ENCODE data around the gene INSL6. TPM values are rescaled to one million over a fixed set of nuclear protein-coding genes. Genes with fewer than 3 reads are reported as not detected.
"Not testable (repeated sequence)": the region's sequence is repeated elsewhere in the genome, so short reads cannot be mapped to it uniquely, and the experiment has no call there.

Gene INSL6
- total and polyA plus RNA-seq, 4 experiments from 2014 or later = not detected

GRCh38 chr9:5188060-5188984, 2.9 kb upstream of the INSL6 start:
- CTCF ChIA-PET (ENCODE audit: partially characterized antibody) = interaction anchor here (1.1 to 6.8 kb wide), 10 partner anchors 10 to 416 kb away, joined by 3 to 186 read pairs (median 6); partner anchors contain the start of genes CD274 and PLGRKT
- Mint-ChIP-seq H3K36me3 (no peaks in the 10 kb centered on the region), H3K27ac (no peak overlapping the region), H3K4me3 (no peak overlapping the region), H3K9me3 (no peaks in the 10 kb centered on the region), H3K4me1 (peaks cover 4 to 13% (median 11%) of the 10 kb centered on the region in 4 donors), H3K27me3 (no peaks in the 10 kb centered on the region)
- POLR2A ChIA-PET (ENCODE audit: partially characterized antibody) = interaction anchor here (2.6 kb wide), 1 partner anchor 401 kb away, joined by 11 read pairs; no protein-coding TSS in a partner anchor
- Histone ChIP-seq H3K9me3 (ENCODE audit: control insufficient read depth in 1 of 2, low read length in 2 of 2) (no peaks in the 10 kb centered on the region), H3K27ac (ENCODE audit: low read depth, low read length) (no peak overlapping the region), H3K4me3 (ENCODE audit: low read length in 2 of 2) (no peak overlapping the region), H3K27me3 (ENCODE audit: insufficient read depth, low read length) (no peaks in the 10 kb centered on the region), H3K36me3 (ENCODE audit: insufficient read depth, low read length) (no peaks in the 10 kb centered on the region), H3K4me1 (ENCODE audit: insufficient read depth, low read length) (peaks cover 10% of the 10 kb centered on the region)
- no peak for DNase-seq
- intact Hi-C loops (cut with micrococcal nuclease) = loop anchor here (5.0 kb wide), 3 partner anchors 139 to 426 kb away; no protein-coding TSS in a partner anchor

GRCh38 chr9:5186416-5187169, 1.2 kb upstream of the INSL6 start:
- DNase-seq = peak; percentile 67 to 72 (median 71)
- Mint-ChIP-seq H3K27ac (peak overlapping the region in 5 of 7 donors; percentile 8 to 54 (median 10)), H3K27me3 (no peaks in the 10 kb centered on the region), H3K4me3 (peak overlapping the region in 2 of 8 donors; percentile 3 to 48), H3K4me1 (peaks cover 4 to 13% (median 11%) of the 10 kb centered on the region in 4 donors), H3K36me3 (no peaks in the 10 kb centered on the region), H3K9me3 (no peaks in the 10 kb centered on the region)
- Histone ChIP-seq H3K27ac (ENCODE audit: low read depth, low read length) (no peak overlapping the region), H3K4me1 (ENCODE audit: insufficient read depth, low read length) (peaks cover 10% of the 10 kb centered on the region), H3K4me3 (ENCODE audit: low read length in 2 of 2) (no peak overlapping the region), H3K36me3 (ENCODE audit: insufficient read depth, low read length) (no peaks in the 10 kb centered on the region), H3K27me3 (ENCODE audit: insufficient read depth, low read length) (no peaks in the 10 kb centered on the region), H3K9me3 (ENCODE audit: control insufficient read depth in 1 of 2, low read length in 2 of 2) (no peaks in the 10 kb centered on the region)
- ChIA-PET CTCF (ENCODE audit: partially characterized antibody) (interaction anchor here (0.6 to 6.8 kb wide), 41 partner anchors 9 to 442 kb away, joined by 3 to 186 read pairs (median 4); partner anchors contain the start of genes CD274, PLGRKT and RIC1), POLR2A (ENCODE audit: partially characterized antibody) (interaction anchor here (0.6 to 2.6 kb wide), 8 partner anchors 129 to 442 kb away, joined by 3 to 11 read pairs (median 6); partner anchors contain the start of genes CD274, PLGRKT and RIC1)
- intact Hi-C loops (cut with micrococcal nuclease) = loop anchor here (1.0 to 5.0 kb wide), 6 partner anchors 141 to 424 kb away; no protein-coding TSS in a partner anchor

- Histone ChIP-seq H3K9me3 (ENCODE audit: control insufficient read depth in 1 of 2, low read length in 2 of 2) (no peaks in the 10 kb centered on the region), H3K27me3 (ENCODE audit: insufficient read depth, low read length) (no peaks in the 10 kb centered on the region), H3K4me3 (ENCODE audit: low read length in 2 of 2) (no peak overlapping the region), H3K27ac (ENCODE audit: low read depth, low read length) (no peak overlapping the region), H3K36me3 (ENCODE audit: insufficient read depth, low read length) (no peaks in the 10 kb centered on the region), H3K4me1 (ENCODE audit: insufficient read depth, low read length) (peaks cover 10% of the 10 kb centered on the region)
- Mint-ChIP-seq H3K4me1 (peaks cover 4 to 14% (median 11%) of the 10 kb centered on the region in 4 donors), H3K9me3 (peaks cover 0 to 9% (median 0%) of the 10 kb centered on the region in 8 donors), H3K27ac (no peak overlapping the region), H3K27me3 (peaks cover 0 to 1% of the 10 kb centered on the region in 2 donors), H3K36me3 (no peaks in the 10 kb centered on the region), H3K4me3 (no peak overlapping the region)
- intact Hi-C loops (cut with micrococcal nuclease) = loop anchor here (5.0 kb wide), 3 partner anchors 143 to 422 kb away; no protein-coding TSS in a partner anchor
- no peak for DNase-seq
- ChIA-PET POLR2A (ENCODE audit: partially characterized antibody) (interaction anchor here (2.2 kb wide), 1 partner anchor 253 kb away, joined by 11 read pairs; the partner anchor contains the start of gene PLGRKT), CTCF (ENCODE audit: partially characterized antibody) (interaction anchor here (2.0 to 6.8 kb wide), 5 partner anchors 10 to 414 kb away, joined by 14 to 186 read pairs (median 106); partner anchors contain the start of gene PLGRKT)
These were observed 663 bp downstream of the INSL6 start for GRCh38 chr9:5184776-5185175.

- intact Hi-C loops (cut with micrococcal nuclease); H3K27ac ChIP-seq (ENCODE audit: low read depth, low read length); H3K9me3 Mint-ChIP-seq; H3K36me3 ChIP-seq (ENCODE audit: insufficient read depth, low read length); H3K4me3 Mint-ChIP-seq; CTCF ChIA-PET (ENCODE audit: partially characterized antibody); H3K27ac Mint-ChIP-seq; H3K36me3 Mint-ChIP-seq; H3K27me3 ChIP-seq (ENCODE audit: insufficient read depth, low read length); H3K4me3 ChIP-seq (ENCODE audit: low read length in 2 of 2); POLR2A ChIA-PET (ENCODE audit: partially characterized antibody); H3K27me3 Mint-ChIP-seq; H3K9me3 ChIP-seq (ENCODE audit: control insufficient read depth in 1 of 2, low read length in 2 of 2); DNase-seq: not testable (repeated sequence)
- H3K4me1 Mint-ChIP-seq = peaks cover 8 to 25% (median 12%) of the 10 kb centered on the region in 4 donors
- peaks cover 13% of the 10 kb centered on the region for H3K4me1 ChIP-seq (ENCODE audit: insufficient read depth, low read length)
These were observed 4.8 kb downstream of the INSL6 start for GRCh38 chr9:5180631-5181030.

GRCh38 chr9:5178126-5178805, 7.2 kb downstream of the INSL6 start:
- peak overlapping the region in 5 of 7 donors; percentile 5 to 76 (median 23) for H3K27ac Mint-ChIP-seq
- Histone ChIP-seq H3K4me3 (ENCODE audit: low read length in 2 of 2) (no peak overlapping the region), H3K36me3 (ENCODE audit: insufficient read depth, low read length) (no peaks in the 10 kb centered on the region), H3K4me1 (ENCODE audit: insufficient read depth, low read length) (peaks cover 13% of the 10 kb centered on the region), H3K27ac (ENCODE audit: low read depth, low read length) (no peak overlapping the region), H3K9me3 (ENCODE audit: control insufficient read depth in 1 of 2, low read length in 2 of 2) (no peaks in the 10 kb centered on the region), H3K27me3 (ENCODE audit: insufficient read depth, low read length) (no peaks in the 10 kb centered on the region)
- H3K4me1 Mint-ChIP-seq = peaks cover 8 to 25% (median 12%) of the 10 kb centered on the region in 4 donors
- intact Hi-C loops (cut with micrococcal nuclease) = no loop called here
- H3K27me3 Mint-ChIP-seq = peaks cover 0 to 1% of the 10 kb centered on the region in 2 donors
- ChIA-PET POLR2A (ENCODE audit: partially characterized antibody) (interaction anchor here (1.2 to 2.2 kb wide), 2 partner anchors 259 to 450 kb away, joined by 3 to 6 read pairs; partner anchors contain the start of genes PLGRKT and RIC1), CTCF (ENCODE audit: partially characterized antibody) (interaction anchor here (0.8 to 3.1 kb wide), 8 partner anchors 8 to 423 kb away, joined by 3 to 17 read pairs (median 4); partner anchors contain the start of gene CD274)
- H3K9me3 Mint-ChIP-seq = peaks cover 0 to 14% (median 2%) of the 10 kb centered on the region in 8 donors
- H3K4me3 Mint-ChIP-seq = peak overlapping the region in 6 of 8 donors; percentile 10 to 44 (median 28)
- no peaks in the 10 kb centered on the region for H3K36me3 Mint-ChIP-seq
- DNase-seq = peak in 4 of 5 donors; percentile 49 to 63 (median 62)

- no peaks in the 10 kb centered on the region for H3K4me1 Mint-ChIP-seq
- H3K36me3 ChIP-seq (ENCODE audit: insufficient read depth, low read length) = no peaks in the 10 kb centered on the region
- H3K4me3 ChIP-seq (ENCODE audit: low read length in 2 of 2) = no peak overlapping the region
- H3K27ac ChIP-seq (ENCODE audit: low read depth, low read length) = no peak overlapping the region
- intact Hi-C loops (cut with micrococcal nuclease) = no loop called here
- peaks cover 9 to 70% (median 51%) of the 10 kb centered on the region in 8 donors for H3K9me3 Mint-ChIP-seq
- no peaks in the 10 kb centered on the region for H3K4me1 ChIP-seq (ENCODE audit: insufficient read depth, low read length)
- no peak overlapping the region for H3K4me3 Mint-ChIP-seq
- peaks cover 56 to 71% of the 10 kb centered on the region in 2 donors for H3K36me3 Mint-ChIP-seq
- no peaks in the 10 kb centered on the region for H3K9me3 ChIP-seq (ENCODE audit: control insufficient read depth in 1 of 2, low read length in 2 of 2)
- CTCF ChIA-PET (ENCODE audit: partially characterized antibody) = no interaction called here
- no peak overlapping the region for H3K27ac Mint-ChIP-seq
- POLR2A ChIA-PET (ENCODE audit: partially characterized antibody) = no interaction called here
- no peaks in the 10 kb centered on the region for H3K27me3 Mint-ChIP-seq
- H3K27me3 ChIP-seq (ENCODE audit: insufficient read depth, low read length) = no peaks in the 10 kb centered on the region
- no peak for DNase-seq
These were observed 39.2 kb downstream of the INSL6 start for GRCh38 chr9:5146241-5146640.

All from CD4-positive, alpha-beta memory T cell (primary cell).